PC-3 (cell line): Measurements from ENCODE around the gene NPAS2. TPM values are rescaled to one million over a fixed set of nuclear protein-coding genes. Genes with fewer than 3 reads are reported as not detected.
A peak's percentile ranks its signal among the peaks of the same experiment; 100 is the strongest.

Source experiments
- ATAC-seq: fragments of 200-7000 bp; cut with Tn5 transposase; 2 replicates; pipeline ENCODE4 v1.9.1; 2020; ENCODE audit warnings: mild to moderate bottlenecking, moderate library complexity
- BruUV-seq: library from RNA; stranded (reverse); fragments of 400-500 nt; replicated peaks from 2 replicates; lab custom pipeline; 2021; lab: Mats Ljungman, UMichigan
- CTCF ChIA-PET: fragments of 300-600 bp; sonication (Branson Sonifier 250); formaldehyde crosslinking; loops from one replicate; lab custom pipeline; 2022; ENCODE audit warnings: antibody characterized with exemption; lab: Charles Lee
- POLR2A ChIA-PET: fragments of 300-600 bp; sonication (Branson Sonifier 250); formaldehyde crosslinking; loops from one replicate; lab custom pipeline; 2022; ENCODE audit warnings: antibody characterized with exemption; ENCODE audit not compliant: unreplicated experiment; lab: Charles Lee
- DNase-seq: peaks from one replicate; pipeline ENCODE4 v3.0.0-alpha.2; 2015
- H2AFZ ChIP-seq: fragments of 300-600 bp; sonication (generic); 2 replicates; pipeline ENCODE4 v1.6.0; 2016; ENCODE audit warnings: antibody characterized with exemption, low read length
- H3F3A ChIP-seq: fragments of 300-600 bp; sonication (generic); one replicate; pipeline ENCODE4 v1.6.0; 2017; ENCODE audit warnings: antibody characterized with exemption, low read length, control low read depth, mild to moderate bottlenecking; ENCODE audit not compliant: unreplicated experiment
- H3K27ac ChIP-seq: fragments of 300-600 bp; sonication (generic); 2 replicates; pipeline ENCODE4 v1.5.1; 2016; ENCODE audit warnings: mild to moderate bottlenecking, low read length
- H3K27me3 ChIP-seq: fragments of 300-600 bp; sonication (generic); 2 replicates; pipeline ENCODE4 v1.6.1; 2016; ENCODE audit warnings: low read length, mixed read lengths
- H3K36me3 ChIP-seq: fragments of 300-600 bp; sonication (generic); 2 replicates; pipeline ENCODE4 v1.6.1; 2016; ENCODE audit warnings: low read depth, mixed run types, low read length, mixed read lengths
- H3K4me1 ChIP-seq: fragments of 300-600 bp; sonication (generic); 2 replicates; pipeline ENCODE4 v1.5.1; 2016; ENCODE audit warnings: low read length; ENCODE audit not compliant: insufficient read depth
- H3K4me2 ChIP-seq: fragments of 300-600 bp; sonication (generic); 2 replicates; pipeline ENCODE4 v1.6.0; 2016; ENCODE audit warnings: low read length
- H3K4me3 ChIP-seq: fragments of 300-600 bp; sonication (generic); 2 replicates; pipeline ENCODE4 v1.5.1; 2016; ENCODE audit warnings: mild to moderate bottlenecking, low read length, mixed read lengths
- H3K79me2 ChIP-seq: fragments of 300-600 bp; sonication (generic); 2 replicates; pipeline ENCODE4 v1.6.1; 2017; ENCODE audit warnings: low read length, mixed read lengths
- H3K9ac ChIP-seq: fragments of 300-600 bp; sonication (generic); 2 replicates; pipeline ENCODE4 v1.6.0; 2016; ENCODE audit warnings: mild to moderate bottlenecking, low read length
- H3K9me2 ChIP-seq: fragments of 300-600 bp; sonication (generic); replicated peaks from 2 replicates; pipeline ENCODE4 v1.6.1; 2016; ENCODE audit warnings: mixed run types, low read length, mixed read lengths
- H3K9me3 ChIP-seq: fragments of 300-600 bp; sonication (generic); 2 replicates; pipeline ENCODE4 v1.6.1; 2016; ENCODE audit warnings: low read length, mixed read lengths
- H4K20me1 ChIP-seq: fragments of 300-600 bp; sonication (generic); 2 replicates; pipeline ENCODE4 v1.6.1; 2016; ENCODE audit warnings: low read length, mixed read lengths
- EZH2 ChIP-seq: fragments of 300-600 bp; sonication (generic); IDR thresholded peaks from one replicate; pipeline ENCODE4 v1.6.1; 2017; ENCODE audit warnings: antibody characterized with exemption, mild to moderate bottlenecking, low read length; ENCODE audit not compliant: unreplicated experiment
- EZH2phosphoT487 ChIP-seq: fragments of 300-600 bp; sonication (generic); IDR thresholded peaks from 2 replicates; pipeline ENCODE4 v1.6.1; 2018; ENCODE audit warnings: mild to moderate bottlenecking, antibody characterized with exemption, low read length, borderline replicate concordance
- intact Hi-C: fragments of 100-400 bp; cut with micrococcal nuclease; formaldehyde crosslinking; loops from 2 replicates; pipeline ENCODE4 v1.9.0; 2023
- total RNA-seq: library from RNA; depleted of rRNA; stranded (reverse); fragments of >200 nt; gene quantifications from 2 replicates; pipeline ENCODE4 v1.2.3, GENCODE V29; 2014
- TF ChIP-seq, protein P1 (sequence below): fragments of 300-600 bp; sonication (generic); conservative IDR thresholded peaks from 2 replicates; pipeline ENCODE4 v1.5.1; 2017; ENCODE audit warnings: antibody characterized with exemption, low read depth, mild to moderate bottlenecking, low read length

NPAS2 gene
- total RNA-seq, 1 experiment from 2014 or later: 55.4 TPM

DNA sequence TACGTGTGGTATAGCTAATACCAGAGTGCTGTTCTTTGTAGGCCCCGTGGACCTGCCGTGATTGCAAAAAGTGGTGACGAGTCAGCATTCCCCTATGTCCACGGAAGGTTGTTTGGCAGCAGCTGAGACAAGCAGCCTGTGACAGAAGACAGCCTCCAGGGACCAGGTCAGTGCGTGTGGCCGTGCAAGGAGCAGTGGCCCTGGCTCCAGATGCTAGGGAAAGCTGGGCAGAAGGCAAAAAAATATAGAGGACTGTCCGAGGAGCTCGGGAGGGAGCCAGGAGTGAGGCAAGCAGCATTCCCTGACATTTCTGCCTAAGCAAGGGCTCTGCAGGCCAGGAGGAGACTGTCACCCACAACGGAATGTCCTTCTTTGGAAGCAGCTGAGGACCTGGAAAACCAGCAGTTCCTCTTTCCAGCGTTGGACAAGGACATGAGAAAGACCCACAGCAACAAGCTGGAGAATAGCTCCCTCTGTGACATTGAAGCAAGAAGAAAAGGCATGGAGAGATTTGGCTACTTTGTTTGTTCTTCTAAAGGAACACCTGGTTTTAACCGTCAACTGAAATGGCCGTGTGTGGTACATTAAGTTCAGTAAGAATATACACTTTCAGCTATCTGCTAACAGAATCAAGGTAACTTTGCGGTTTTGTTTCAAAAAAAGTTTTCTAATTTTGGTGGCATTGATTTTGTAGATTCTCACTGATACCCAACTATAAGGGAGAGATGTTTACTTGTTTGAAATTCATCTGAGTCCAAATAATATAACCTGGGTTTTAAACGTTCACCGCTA, 58.3 kb downstream of the NPAS2 start:
- intact Hi-C loops: no loop called here
- POLR2A ChIA-PET: interaction anchor here (1.1 kb wide), 1 partner anchor 25 kb away, joined by 4 read pairs; no protein-coding TSS in a partner anchor
- no peaks in the 10 kb centered on the region for H3K27me3 ChIP-seq
- no peak overlapping the region for H3K9ac ChIP-seq
- peaks cover 15% of the 10 kb centered on the region for H3K4me1 ChIP-seq
- ATAC-seq: no peak
- no TSS peak for BruUV-seq
- H3K36me3 ChIP-seq: peaks cover 24% of the 10 kb centered on the region
- no peaks in the 10 kb centered on the region for H3K9me2 ChIP-seq
- CTCF ChIA-PET: no interaction called here
- no peak overlapping the region for H2AFZ ChIP-seq
- DNase-seq: no peak
- TF ChIP-seq, protein P1, sequence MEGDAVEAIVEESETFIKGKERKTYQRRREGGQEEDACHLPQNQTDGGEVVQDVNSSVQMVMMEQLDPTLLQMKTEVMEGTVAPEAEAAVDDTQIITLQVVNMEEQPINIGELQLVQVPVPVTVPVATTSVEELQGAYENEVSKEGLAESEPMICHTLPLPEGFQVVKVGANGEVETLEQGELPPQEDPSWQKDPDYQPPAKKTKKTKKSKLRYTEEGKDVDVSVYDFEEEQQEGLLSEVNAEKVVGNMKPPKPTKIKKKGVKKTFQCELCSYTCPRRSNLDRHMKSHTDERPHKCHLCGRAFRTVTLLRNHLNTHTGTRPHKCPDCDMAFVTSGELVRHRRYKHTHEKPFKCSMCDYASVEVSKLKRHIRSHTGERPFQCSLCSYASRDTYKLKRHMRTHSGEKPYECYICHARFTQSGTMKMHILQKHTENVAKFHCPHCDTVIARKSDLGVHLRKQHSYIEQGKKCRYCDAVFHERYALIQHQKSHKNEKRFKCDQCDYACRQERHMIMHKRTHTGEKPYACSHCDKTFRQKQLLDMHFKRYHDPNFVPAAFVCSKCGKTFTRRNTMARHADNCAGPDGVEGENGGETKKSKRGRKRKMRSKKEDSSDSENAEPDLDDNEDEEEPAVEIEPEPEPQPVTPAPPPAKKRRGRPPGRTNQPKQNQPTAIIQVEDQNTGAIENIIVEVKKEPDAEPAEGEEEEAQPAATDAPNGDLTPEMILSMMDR: no peak
- TF ChIP-seq EZH2phosphoT487 (no peak), EZH2 (no peak)
- no peak overlapping the region for H3K4me2 ChIP-seq
- no peak overlapping the region for H3K27ac ChIP-seq
- no peaks in the 10 kb centered on the region for H3F3A ChIP-seq
- H3K4me3 ChIP-seq: no peak overlapping the region
- no peaks in the 10 kb centered on the region for H3K9me3 ChIP-seq
- peaks cover 4% of the 10 kb centered on the region; the same call in 1 of the 2 replicates for H4K20me1 ChIP-seq
- H3K79me2 ChIP-seq: peaks cover 79% of the 10 kb centered on the region

GRCh38 chr2:100879296-100879695, 59.4 kb downstream of the NPAS2 start:
- no peak for TF ChIP-seq EZH2phosphoT487
- no peak for TF ChIP-seq EZH2
- TF ChIP-seq, protein P1: no peak
- H3K9ac ChIP-seq: no peak overlapping the region
- no peaks in the 10 kb centered on the region for H3K9me3 ChIP-seq
- ChIA-PET CTCF (no interaction called here), POLR2A (interaction anchor here (1.1 kb wide), 1 partner anchor 23 kb away, joined by 4 read pairs; no protein-coding TSS in a partner anchor)
- no peak overlapping the region for H3K4me2 ChIP-seq
- no peak overlapping the region for H3K27ac ChIP-seq
- intact Hi-C loops: no loop called here
- H3K9me2 ChIP-seq: no peaks in the 10 kb centered on the region
- H3K4me3 ChIP-seq: no peak overlapping the region
- no peak overlapping the region for H2AFZ ChIP-seq
- DNase-seq (no peak), ATAC-seq (no peak)
- peaks cover 25% of the 10 kb centered on the region for H3K4me1 ChIP-seq
- BruUV-seq: no TSS peak
- no peaks in the 10 kb centered on the region for H3K27me3 ChIP-seq
- peaks cover 21% of the 10 kb centered on the region for H3K36me3 ChIP-seq
- 0 out of 2 replicates have a peak, but pooled peaks cover 4% of the 10 kb centered on the region for H4K20me1 ChIP-seq
- H3K79me2 ChIP-seq: peaks cover 77% of the 10 kb centered on the region
- no peaks in the 10 kb centered on the region for H3F3A ChIP-seq

DNA sequence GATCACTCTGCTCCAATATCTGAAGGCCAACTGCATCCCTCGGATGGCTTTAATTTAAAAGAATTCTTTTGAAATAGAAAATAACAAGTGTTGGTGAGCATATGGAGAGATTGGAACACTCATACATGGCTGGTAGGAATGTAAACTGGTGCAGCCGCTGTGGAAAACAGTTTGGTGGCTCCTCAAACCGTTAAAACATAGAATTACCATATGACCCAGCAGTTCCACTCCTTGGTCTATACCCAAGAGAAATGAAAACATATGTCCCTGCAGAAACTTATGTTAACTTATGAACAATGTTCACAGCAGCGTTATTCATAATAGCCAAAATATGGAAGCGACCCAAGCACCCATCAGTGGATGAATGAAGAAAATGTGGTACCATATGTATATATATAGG, 60.1 kb downstream of the NPAS2 start:
- Histone ChIP-seq H3K27me3 (no peaks in the 10 kb centered on the region), H2AFZ (no peak overlapping the region), H3K4me3 (no peak overlapping the region), H3K79me2 (peaks cover 75% of the 10 kb centered on the region), H3K9me2 (no peaks in the 10 kb centered on the region), H3K9ac (no peak overlapping the region), H3F3A (no peaks in the 10 kb centered on the region), H3K27ac (peak overlapping the region; percentile 12; the same call in 1 of the 2 replicates), H3K4me1 (peaks cover 28% of the 10 kb centered on the region), H3K36me3 (peaks cover 16% of the 10 kb centered on the region; the same call in 1 of the 2 replicates), H3K4me2 (no peak overlapping the region), H4K20me1 (0 out of 2 replicates have a peak, but pooled peaks cover 4% of the 10 kb centered on the region), H3K9me3 (no peaks in the 10 kb centered on the region)
- DNase-seq (no peak), ATAC-seq (no peak)
- intact Hi-C loops: no loop called here
- no TSS peak for BruUV-seq
- TF ChIP-seq EZH2 (no peak), EZH2phosphoT487 (no peak)
- TF ChIP-seq, protein P1: no peak
- ChIA-PET POLR2A (no interaction called here), CTCF (no interaction called here)
